ENCODE results near the gene ASS1.

The ASS1 gene

GRCh38 chr9:130479587-130479986 is 34.8 kb downstream of the ASS1 start:
- intact Hi-C loops (cut with DNase I; ENCODE audit: low total_unique reads), result no loop called here
- no peak overlapping the region for H3K4me3 ChIP-seq
- no peak overlapping the region for H3K27ac ChIP-seq
- TF ChIP-seq, protein P1, sequence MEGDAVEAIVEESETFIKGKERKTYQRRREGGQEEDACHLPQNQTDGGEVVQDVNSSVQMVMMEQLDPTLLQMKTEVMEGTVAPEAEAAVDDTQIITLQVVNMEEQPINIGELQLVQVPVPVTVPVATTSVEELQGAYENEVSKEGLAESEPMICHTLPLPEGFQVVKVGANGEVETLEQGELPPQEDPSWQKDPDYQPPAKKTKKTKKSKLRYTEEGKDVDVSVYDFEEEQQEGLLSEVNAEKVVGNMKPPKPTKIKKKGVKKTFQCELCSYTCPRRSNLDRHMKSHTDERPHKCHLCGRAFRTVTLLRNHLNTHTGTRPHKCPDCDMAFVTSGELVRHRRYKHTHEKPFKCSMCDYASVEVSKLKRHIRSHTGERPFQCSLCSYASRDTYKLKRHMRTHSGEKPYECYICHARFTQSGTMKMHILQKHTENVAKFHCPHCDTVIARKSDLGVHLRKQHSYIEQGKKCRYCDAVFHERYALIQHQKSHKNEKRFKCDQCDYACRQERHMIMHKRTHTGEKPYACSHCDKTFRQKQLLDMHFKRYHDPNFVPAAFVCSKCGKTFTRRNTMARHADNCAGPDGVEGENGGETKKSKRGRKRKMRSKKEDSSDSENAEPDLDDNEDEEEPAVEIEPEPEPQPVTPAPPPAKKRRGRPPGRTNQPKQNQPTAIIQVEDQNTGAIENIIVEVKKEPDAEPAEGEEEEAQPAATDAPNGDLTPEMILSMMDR (IDR thresholded peaks at IDR 0.05), result no peak
- H3K9me3 ChIP-seq, result no peaks in the 10 kb centered on the region
- H3K36me3 ChIP-seq, result peaks cover 0 to 86% (median 40%) of the 10 kb centered on the region in 3 donors
- DNase-seq, result no peak
- H3K4me1 ChIP-seq, result no peaks in the 10 kb centered on the region
- H3K27me3 ChIP-seq, result no peaks in the 10 kb centered on the region

DNA sequence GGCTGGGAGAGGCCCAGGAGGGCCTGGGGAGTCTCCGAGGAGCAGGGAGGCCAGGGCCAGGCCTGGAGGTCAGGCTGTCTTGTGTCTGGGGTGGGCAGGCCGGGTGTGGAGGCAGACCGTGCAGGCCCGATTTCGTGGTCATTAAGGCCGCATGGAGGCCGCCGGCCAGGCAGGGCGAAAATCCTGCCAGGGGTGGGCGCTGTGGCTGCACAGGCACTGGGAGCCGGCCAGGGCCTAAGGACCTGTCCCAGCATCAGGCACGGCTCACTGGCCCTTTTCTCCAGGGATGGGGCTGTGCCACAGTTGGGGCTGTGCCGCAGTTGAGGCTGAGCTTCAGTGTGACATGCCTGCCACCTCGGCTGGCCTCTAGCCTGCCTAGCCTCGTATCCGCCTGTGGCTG is 35.9 kb downstream of the ASS1 start:
- H3K4me1 ChIP-seq, result no peaks in the 10 kb centered on the region
- H3K4me3 ChIP-seq, result no peak overlapping the region
- peaks cover 0 to 90% (median 44%) of the 10 kb centered on the region in 3 donors for H3K36me3 ChIP-seq
- H3K27ac ChIP-seq, result no peak overlapping the region
- TF ChIP-seq, protein P1 (IDR thresholded peaks at IDR 0.05), result no peak
- no peak for DNase-seq
- intact Hi-C loops (cut with DNase I; ENCODE audit: low total_unique reads), result no loop called here
- H3K9me3 ChIP-seq, result no peaks in the 10 kb centered on the region
- H3K27me3 ChIP-seq, result no peaks in the 10 kb centered on the region

GRCh38 chr9:130482463-130482862 is 37.7 kb downstream of the ASS1 start:
- Histone ChIP-seq H3K9me3 (no peaks in the 10 kb centered on the region), H3K27ac (no peak overlapping the region), H3K36me3 (peaks cover 0 to 85% (median 34%) of the 10 kb centered on the region in 3 donors), H3K4me3 (no peak overlapping the region), H3K27me3 (no peaks in the 10 kb centered on the region), H3K4me1 (no peaks in the 10 kb centered on the region)
- intact Hi-C loops (cut with DNase I; ENCODE audit: low total_unique reads), result no loop called here
- TF ChIP-seq, protein P1 (IDR thresholded peaks at IDR 0.05), result no peak
- DNase-seq, result no peak

- no peak overlapping the region for H3K27ac ChIP-seq
- no peak for DNase-seq
- H3K27me3 ChIP-seq, result no peaks in the 10 kb centered on the region
- TF ChIP-seq, protein P1 (IDR thresholded peaks at IDR 0.05), result no peak
- intact Hi-C loops (cut with DNase I; ENCODE audit: low total_unique reads), result no loop called here
- H3K9me3 ChIP-seq, result no peaks in the 10 kb centered on the region
- H3K36me3 ChIP-seq, result peaks cover 0 to 79% (median 30%) of the 10 kb centered on the region in 3 donors
- no peaks in the 10 kb centered on the region for H3K4me1 ChIP-seq
- H3K4me3 ChIP-seq, result no peak overlapping the region
Measured at GRCh38 chr9:130483371-130483971, 38.7 kb downstream of the ASS1 start.

DNA sequence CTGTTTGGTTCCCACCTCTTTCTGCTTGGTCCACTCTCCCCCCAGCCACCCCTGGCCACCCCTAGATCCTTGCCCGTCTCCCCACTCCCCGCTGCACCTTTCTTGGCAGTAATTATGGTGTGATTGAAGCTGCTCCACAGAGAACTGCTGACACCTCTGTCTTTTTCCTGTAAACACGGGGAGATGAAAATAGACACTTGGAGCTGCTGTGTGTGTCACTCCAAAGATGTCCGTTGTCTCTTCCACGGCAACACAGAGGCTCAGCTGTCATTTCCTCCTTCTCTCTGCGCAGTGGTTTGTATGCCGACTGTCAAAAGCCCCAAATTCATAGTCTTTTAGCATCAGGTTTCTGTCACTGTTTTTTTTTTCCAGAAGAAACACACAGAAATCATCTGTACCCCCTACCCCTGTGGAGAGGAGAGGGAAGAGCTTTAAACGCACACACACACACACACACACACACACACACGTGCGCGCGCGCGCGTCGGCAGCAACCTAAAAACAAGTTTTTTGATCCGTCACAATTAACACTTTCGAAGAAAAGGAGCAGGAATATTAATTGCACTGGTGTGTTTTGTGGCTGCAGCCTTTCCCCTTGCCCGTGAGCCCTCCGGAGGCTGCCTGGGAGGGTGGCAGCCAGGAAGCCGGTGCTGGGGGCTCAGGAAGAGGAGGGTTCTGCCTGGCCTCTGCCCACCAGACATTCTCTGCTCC is 39.8 kb downstream of the ASS1 start:
- Histone ChIP-seq H3K4me3 (no peak overlapping the region), H3K4me1 (no peaks in the 10 kb centered on the region), H3K9me3 (no peaks in the 10 kb centered on the region), H3K36me3 (peaks cover 0 to 79% (median 24%) of the 10 kb centered on the region in 3 donors), H3K27me3 (no peaks in the 10 kb centered on the region), H3K27ac (no peak overlapping the region)
- intact Hi-C loops (cut with DNase I; ENCODE audit: low total_unique reads), result no loop called here
- TF ChIP-seq, protein P1 (IDR thresholded peaks at IDR 0.05), result no peak
- DNase-seq, result no peak
